Thyroid gland (tissue), 4 donors: ENCODE results near the gene PRSS27.

Experiments used
- POLR2A ChIP-seq, 2 donors: fragments of 450-650 bp; IDR thresholded peaks; one replicate each; pipeline ENCODE4 v1.6.1; 2017; ENCODE audit warnings: antibody characterized with exemption in 2 of 2, mild to moderate bottlenecking in 2 of 2, moderate library complexity in 1 of 2
- TF ChIP-seq, protein P1 (sequence below), 6 experiments: fragments of 200-600 bp in 3 of 6; fragments of 450-650 bp in 3 of 6; sonication (generic) in 3 of 6; IDR thresholded peaks; one replicate each; pipeline ENCODE4 v1.5.1; 2016 to 2019; ENCODE audit warnings: antibody characterized with exemption in 6 of 6, mild to moderate bottlenecking in 2 of 6, inconsistent platforms in 1 of 6, moderate library complexity in 1 of 6

DNA sequence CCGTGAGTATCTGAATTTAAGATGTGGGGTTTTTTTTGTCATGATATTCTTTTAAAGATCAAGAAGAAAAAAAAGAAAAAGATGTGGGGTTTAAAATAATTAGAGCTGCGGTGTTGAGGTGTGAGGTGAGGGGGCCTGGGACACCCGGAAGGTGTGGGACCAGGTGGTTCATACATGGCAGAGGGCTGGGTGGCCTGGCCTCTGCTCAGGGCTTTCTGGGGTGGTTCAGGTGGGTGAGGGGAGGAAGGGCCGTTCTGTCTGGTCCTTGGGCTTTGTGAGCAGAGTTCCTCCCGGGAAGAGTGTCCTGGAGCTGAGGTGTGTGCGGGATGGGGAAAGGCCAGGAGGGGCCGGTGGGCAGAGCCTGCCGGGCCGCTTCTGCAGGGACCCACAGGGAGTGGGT, 5.0 kb downstream of the PRSS27 start:
- TF ChIP-seq, protein P1, sequence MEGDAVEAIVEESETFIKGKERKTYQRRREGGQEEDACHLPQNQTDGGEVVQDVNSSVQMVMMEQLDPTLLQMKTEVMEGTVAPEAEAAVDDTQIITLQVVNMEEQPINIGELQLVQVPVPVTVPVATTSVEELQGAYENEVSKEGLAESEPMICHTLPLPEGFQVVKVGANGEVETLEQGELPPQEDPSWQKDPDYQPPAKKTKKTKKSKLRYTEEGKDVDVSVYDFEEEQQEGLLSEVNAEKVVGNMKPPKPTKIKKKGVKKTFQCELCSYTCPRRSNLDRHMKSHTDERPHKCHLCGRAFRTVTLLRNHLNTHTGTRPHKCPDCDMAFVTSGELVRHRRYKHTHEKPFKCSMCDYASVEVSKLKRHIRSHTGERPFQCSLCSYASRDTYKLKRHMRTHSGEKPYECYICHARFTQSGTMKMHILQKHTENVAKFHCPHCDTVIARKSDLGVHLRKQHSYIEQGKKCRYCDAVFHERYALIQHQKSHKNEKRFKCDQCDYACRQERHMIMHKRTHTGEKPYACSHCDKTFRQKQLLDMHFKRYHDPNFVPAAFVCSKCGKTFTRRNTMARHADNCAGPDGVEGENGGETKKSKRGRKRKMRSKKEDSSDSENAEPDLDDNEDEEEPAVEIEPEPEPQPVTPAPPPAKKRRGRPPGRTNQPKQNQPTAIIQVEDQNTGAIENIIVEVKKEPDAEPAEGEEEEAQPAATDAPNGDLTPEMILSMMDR (IDR thresholded peaks at IDR 0.05): no peak
- TF ChIP-seq POLR2A (IDR thresholded peaks at IDR 0.05): no peak
